HuH-7 (cell line): ENCODE measurements around the gene ITPKA.
A peak's percentile ranks its signal among the peaks of the same experiment; 100 is the strongest.

Source experiments
- DNase-seq: peaks from one replicate; pipeline ENCODE4 v3.0.0; 2011; ENCODE audit warnings: low spot score

ITPKA gene

GRCh38 chr15:41490355-41490754 lies 3.3 kb upstream of the ITPKA start:
- DNase-seq, result no peak

DNA sequence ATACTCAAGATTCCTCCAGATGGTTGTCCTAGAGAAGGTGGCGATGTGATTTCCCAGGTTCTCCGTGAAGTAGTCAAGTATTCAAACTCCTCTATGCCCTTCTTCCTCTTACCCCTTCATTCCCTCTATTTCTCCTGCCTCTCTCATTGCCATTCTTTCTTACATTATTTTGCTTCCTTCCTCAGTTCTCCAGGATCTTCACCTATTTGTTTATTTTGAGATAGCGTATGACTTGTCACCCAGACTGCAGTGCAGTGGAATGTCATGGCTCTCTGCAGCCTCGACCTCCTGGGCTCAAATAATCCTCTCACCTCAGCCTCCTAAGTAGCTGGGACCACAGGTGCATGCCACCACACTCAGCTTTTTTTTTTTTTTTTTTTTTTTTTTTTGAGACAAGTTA lies 1.8 kb upstream of the ITPKA start:
- DNase-seq, result no peak

- DNase-seq, result no peak
These were observed 973 bp upstream of the ITPKA start for GRCh38 chr15:41492597-41493204.

DNA sequence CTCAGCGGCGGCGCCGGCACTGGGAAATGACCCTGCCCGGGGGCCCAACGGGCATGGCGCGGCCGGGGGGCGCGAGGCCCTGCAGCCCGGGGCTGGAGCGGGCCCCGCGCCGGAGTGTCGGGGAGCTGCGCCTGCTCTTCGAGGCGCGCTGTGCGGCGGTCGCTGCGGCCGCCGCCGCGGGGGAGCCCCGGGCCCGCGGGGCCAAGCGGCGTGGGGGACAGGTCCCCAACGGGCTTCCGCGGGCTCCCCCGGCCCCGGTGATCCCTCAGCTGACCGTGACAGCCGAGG lies 172 bp downstream of the ITPKA start:
- no peak for DNase-seq

GRCh38 chr15:41494190-41494921 lies 682 bp downstream of the ITPKA start:
- peak; percentile 78 for DNase-seq

- DNase-seq, result peak; percentile 58
These were observed 1.5 kb downstream of the ITPKA start for GRCh38 chr15:41494922-41495735.

DNA sequence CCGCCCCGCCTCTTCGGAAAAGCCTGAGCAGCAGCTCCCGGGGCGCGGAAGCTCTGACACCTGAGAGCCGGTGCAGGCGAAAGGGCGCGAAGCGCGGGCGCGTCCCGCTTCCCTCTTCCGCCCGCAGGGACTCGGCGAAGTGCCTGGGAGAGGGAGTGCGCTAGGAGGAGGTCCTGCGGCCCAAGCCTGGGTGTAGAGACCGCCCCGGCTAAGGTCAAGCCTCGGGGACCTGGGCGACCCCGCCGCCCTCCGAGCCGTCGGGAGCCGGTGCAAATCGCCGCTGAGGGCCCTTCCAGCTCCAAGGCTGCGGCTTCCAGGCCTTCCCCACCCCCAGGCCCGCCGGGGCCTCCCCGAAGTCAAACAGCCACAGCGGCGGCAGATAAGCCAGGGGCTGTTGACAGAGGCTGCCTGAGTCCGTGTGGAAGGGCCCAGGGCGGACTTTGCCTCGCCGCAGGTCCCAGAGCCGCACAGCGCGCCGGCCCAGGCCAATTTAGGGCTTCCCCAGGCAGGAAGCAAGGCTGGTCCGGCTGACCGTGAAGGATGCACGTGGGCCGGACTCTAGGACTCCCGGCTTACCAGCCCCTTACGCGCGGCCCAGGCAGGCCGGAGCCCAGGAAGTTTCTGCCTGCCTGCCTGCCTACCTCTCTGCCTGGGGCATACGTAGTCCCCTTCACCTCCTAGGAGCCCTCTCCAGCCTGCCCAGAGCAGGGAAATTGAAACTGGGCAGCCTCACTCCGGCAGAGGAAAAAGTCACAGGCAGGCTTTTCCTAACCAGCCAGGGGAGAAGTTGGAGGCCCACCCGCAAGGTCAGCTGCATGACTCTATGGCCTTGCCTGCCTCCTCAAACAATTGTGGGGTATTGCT lies 2.3 kb downstream of the ITPKA start:
- DNase-seq, result peak; percentile 81

DNA sequence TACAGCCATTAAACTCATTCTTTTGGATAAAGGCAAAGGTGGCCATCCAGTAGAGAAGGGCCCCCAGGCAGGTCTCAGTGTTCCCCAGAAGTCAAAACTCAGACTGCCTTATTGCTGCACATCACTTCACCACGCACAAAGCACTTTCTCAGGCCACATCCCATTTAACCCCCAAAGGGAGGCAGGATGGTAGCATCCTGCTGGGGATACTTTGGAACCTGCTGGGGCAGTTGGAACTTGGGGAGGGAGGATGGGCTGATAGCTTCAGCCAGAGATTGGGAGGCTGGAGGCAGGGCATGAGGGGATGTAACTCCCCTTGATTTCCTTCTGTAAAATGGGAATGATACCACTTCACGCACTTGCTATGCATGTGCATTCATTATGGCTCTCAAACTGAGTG lies 5.0 kb downstream of the ITPKA start:
- DNase-seq, result no peak

GRCh38 chr15:41499109-41499851 lies 5.6 kb downstream of the ITPKA start:
- no peak for DNase-seq

DNA sequence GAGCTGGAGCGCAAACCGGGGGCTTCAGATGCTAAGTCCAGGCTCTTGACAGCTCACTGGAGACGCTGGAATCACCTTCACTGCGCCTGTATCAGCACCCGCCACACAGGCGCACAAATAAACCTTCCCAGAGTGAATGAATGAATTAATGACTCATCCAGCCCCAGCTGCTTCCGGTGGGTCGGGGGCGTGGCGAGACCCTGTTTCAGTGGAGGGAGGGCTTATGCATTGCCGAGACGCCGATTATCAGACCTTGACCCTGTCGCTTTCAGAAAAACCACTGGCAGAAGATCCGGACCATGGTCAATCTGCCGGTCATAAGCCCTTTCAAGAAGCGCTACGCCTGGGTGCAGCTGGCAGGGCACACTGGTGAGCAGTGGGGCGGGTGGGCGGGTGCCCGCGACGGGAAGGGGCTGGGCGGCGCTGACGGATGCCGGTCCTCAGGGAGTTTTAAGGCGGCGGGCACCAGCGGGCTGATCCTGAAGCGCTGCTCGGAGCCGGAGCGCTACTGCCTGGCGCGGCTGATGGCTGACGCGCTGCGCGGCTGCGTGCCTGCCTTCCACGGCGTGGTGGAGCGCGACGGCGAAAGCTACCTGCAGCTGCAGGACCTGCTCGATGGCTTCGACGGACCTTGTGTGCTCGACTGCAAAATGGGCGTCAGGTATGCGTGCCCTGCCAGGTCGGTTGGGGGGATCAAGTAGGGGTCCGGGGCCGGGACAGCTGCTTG lies 7.7 kb downstream of the ITPKA start:
- no peak for DNase-seq

DNA sequence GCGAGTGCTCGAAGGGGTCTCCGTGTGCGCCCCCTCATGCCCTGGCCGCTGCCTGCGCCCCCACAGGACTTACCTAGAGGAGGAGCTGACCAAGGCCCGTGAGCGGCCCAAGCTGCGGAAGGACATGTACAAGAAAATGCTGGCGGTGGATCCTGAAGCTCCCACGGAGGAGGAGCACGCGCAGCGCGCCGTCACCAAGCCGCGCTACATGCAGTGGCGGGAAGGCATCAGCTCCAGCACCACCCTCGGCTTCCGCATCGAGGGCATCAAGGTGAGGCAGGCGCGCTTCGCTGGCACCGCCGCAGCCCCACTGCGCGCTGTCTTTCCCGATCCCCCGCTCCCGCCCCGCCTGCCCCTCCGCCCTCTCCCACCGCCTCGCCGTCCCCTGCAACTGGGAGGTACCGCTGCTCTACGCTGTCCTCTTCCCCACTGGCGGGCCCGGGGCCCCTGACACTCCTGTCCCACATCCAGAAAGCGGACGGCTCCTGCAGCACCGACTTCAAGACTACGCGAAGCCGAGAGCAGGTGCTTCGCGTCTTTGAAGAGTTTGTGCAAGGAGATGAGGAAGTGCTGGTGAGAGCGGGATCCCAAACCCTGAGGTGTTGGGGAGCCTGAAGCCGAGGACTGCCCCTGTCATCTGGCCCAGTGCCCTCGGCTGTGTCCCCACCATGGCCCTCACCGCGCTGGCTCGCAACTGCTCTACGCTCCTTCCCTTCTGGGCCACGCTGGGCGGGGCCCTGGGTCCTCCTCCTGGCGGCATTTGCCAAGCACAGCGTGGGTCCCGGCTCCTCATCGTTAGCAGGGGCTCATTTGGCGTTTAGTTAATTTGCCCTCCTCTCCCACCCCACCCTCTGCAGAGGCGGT lies 8.5 kb downstream of the ITPKA start:
- no peak for DNase-seq

DNA sequence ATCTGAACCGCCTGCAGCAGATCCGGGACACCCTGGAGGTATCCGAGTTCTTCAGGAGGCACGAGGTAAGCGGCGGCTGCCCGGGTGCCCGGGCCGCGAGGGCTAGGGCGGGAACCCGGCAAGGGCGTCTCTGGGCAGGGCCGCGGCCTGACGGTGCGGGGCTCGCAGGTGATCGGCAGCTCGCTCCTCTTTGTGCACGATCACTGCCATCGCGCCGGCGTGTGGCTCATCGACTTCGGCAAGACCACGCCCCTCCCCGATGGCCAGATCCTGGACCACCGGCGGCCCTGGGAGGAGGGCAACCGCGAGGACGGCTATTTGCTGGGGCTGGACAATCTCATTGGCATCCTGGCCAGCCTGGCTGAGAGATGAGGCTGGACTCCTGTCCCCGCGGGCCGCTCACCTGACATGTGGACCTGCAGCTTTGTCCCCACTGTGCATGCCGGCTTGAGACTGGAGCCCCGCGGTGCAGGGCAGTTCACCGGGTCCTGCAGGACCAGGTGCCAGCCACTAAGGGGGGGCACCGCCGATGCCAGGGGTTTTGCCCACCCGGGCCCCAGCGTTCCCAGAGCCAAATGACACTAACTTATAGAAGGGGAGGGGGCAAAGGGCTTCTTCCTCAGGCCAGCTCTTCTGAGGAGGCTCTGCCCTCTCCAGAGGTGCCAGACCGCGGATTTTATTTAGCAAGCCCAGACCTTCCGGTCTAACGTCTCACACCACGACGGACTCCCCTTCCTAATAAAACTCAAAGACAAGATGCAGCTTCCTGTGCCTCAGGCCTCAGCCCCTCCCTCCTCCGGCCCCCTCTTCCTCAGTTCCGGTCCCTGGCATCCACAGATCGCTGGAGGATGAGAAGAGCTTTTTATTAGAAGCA lies 9.4 kb downstream of the ITPKA start:
- DNase-seq, result no peak

DNA sequence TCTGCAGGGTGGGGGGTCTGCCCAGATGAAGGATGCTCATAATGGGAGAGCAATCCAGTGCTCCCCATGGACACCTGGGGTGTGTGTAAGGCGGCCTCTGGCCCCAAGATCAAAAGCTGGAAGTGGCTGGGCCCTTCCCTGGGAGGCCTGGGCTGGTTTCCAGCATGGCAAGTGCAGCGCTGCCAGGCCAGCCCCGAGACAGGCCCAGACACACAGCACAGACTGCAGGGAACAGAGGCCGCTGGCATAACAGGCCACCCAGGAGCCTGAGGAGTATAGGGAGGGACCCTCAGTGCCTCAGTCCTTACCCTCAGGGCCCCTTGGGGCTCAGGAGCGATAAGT lies 10.0 kb downstream of the ITPKA start:
- no peak for DNase-seq

DNA sequence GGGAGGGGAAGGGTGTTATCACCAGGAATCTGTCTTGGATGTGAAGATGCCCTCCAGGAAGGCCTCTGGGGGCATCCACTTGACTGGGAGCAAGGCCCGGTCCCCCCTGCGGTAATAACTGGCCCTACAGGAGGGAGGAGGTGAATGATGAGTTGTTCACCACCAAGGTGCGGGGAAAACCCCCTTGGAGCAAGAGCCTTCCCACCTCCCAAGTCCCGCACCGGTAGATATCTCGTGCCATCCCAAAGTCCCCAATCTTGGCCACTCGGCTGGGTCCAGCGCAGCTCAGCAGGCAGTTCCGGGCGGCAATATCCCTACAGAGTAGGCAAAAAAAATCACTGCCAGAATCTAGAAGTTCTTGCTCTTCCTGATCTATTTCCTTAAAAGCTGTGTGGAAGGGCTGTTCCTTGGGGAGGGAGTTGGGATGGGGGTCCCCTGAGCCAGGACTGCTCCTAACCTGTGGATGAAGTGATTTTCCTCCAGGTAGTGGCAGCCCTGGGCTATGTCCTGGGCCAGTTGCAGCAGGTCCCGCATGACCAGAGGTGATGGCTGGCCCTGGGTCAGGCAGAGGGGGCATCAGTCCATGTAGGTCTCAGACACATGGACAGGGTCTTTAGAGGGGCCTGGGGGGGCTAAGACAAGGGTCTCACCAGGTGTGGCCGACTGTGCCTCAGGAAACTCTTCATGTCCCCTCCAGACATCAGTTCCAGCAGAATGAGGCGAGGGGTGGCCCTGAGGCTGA lies 11.2 kb downstream of the ITPKA start:
- no peak for DNase-seq

- DNase-seq, result no peak
These were observed 12.1 kb downstream of the ITPKA start for GRCh38 chr15:41505776-41506175.

DNA sequence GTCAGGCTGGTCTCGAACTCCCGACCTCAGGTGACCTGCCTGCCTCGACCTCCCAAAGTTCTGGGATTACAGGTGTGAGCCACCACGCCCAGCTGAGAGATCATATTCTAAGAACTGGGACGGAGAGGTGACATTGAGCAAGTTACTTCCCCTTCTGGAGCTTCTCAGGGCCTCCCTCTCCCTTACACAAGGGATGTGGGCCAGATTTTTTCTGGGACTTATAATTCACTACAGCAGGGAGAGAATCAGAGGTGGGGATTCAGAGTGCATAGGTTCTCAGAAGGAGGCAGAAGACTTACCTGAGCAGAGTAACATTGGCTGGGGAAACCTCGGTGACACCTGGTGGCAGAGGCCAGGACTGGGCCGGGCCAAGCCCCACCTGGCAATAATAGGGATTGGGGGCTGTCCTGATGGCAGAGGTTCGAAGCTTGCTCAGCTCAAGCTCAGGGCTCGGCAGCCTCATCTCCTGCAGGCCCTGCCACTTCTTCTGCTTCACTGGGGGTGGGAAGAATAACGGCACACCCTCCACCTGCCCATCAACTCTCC lies 13.2 kb downstream of the ITPKA start:
- peak; percentile 35 for DNase-seq

- no peak for DNase-seq
These were observed 14.2 kb downstream of the ITPKA start for GRCh38 chr15:41507820-41508290.

GRCh38 chr15:41510728-41511127 lies 17.1 kb downstream of the ITPKA start:
- no peak for DNase-seq
